GM21529 (cell line): ENCODE measurements around the gene MAN1C1.

ENCODE experiments used
- ATAC-seq: cut with Tn5 transposase; IDR thresholded peaks from one replicate; pipeline ENCODE4 v1.9.1; 2021; ENCODE audit not compliant: unreplicated experiment

Gene MAN1C1

DNA sequence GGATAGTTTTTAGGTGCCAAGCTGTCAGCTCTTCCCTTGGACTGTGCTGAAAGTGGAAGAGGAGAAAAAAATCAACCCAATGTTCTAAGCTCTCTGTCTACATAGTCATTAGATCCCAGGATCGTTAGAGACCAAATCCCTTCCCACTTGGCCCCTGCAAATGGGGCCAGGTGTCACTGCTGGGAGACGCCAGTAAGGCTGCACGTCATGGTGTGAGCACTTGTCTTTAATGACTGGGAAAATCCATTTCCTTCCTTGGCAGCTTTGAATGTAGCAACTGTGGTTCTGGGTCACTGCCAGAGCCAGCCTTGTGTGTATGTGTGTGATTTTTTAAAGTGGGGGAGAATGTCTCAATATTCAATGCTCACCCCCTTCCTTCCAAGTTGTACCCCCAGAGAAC lies 59.9 kb downstream of the MAN1C1 start:
- no peak for ATAC-seq

DNA sequence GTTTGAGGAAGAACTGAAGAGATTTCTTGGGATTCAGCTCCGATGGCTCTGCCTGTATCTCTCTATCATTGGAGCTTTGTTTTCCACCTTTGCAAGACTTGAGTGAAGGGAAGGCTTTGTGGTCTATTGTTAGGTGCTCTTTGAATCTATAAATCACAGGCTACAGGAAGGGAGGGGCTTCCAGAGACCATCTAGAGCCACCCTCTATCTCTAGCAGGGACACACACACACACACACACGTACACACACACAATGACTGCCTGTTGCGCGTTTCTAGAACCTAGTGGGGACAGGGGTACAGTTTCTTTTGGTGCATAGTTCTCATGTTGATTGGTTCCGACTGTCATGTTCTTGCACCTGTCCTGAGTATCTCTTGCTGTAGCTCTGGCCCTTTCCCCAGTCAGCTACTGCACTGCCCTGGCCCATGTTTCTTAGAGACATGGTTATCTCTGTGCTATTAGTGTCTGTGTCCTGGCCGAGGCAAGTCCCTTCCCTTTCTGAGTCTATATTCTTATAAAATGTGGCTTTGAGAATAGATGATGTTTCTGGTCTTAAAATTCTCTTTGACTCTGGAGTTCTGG lies 60.7 kb downstream of the MAN1C1 start:
- ATAC-seq, result no peak

DNA sequence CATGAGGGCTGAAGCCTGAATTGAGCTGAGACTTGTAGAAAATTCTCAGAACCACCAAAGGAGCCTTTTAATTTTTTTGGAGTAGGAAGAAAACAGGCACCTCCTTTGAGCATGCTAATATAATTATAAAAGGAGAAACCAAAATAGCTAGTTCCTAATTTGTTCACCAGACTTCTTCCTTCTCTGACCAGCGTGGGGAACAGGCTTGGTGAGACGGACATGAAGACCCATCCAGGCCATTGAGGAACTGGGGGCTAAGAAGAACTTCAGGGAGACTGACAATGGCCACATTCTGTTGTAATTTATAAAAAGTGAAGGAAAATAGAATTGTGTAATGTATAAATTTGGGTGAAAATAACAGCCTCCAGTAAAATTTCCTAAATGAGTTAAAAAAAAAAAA lies 62.6 kb downstream of the MAN1C1 start:
- no peak for ATAC-seq

DNA sequence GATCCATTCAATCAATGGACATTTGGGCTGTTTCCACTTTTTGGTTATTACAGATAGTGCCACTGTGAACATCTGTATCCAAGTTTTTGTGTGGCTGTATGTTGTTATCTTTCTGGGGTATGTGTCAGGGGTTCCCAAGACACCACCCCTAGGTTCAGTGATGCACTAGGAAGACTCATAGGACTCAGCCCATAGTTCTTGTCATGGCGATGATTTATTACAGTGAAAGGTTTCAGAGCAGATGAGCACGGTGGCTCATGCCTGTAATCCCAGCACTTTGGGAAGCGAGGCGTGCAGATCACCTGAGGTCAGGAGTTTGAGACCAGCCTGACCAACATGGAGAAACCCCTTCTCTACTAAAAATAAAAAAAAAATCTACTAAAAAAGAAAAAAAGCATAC lies 64.1 kb downstream of the MAN1C1 start:
- no peak for ATAC-seq

DNA sequence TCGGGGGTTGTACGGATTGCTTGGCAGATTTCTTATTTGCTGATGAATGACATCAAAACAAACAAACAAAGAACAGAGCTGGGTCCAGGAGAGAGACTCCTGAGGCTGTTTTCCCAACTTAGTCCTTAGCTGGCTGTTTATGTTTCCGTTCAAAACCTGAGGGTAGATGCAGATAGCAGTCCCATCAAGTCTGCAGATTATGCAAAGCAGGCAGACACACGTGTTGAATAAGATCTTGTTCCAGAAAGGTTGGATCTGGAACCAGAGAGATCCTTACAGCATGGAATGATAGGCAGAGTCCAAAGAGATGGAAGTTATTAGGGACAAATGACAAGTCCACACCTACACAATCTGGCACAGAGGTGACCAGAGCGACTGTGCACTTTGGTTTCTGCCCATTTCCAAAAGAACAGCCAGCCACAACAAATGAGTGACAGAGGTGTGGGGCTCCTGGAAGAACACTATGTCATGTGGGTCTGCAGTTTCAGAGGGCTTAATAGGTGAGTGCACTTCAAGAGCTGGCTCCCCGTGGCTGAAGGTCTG lies 65.5 kb downstream of the MAN1C1 start:
- ATAC-seq, result no peak

DNA sequence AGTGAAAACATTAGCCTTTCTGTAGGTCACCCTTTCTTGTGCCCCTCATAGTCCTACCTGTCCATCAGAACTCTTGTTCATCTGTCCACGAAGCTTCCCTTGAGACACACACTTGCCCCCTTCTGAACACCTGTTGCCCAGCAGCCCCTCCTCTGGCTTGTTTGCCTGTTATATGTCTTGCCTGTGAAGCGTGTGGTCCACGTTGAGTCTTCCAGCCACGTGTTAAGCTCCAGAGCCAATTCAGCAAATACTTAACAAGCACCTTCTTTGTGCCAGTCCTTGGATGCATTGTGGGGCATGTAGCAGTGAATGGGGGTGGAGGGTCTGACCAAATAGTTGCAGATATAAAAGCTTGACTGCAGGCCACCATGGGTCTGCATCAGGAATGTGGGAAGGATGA lies 66.6 kb downstream of the MAN1C1 start:
- ATAC-seq, result no peak

DNA sequence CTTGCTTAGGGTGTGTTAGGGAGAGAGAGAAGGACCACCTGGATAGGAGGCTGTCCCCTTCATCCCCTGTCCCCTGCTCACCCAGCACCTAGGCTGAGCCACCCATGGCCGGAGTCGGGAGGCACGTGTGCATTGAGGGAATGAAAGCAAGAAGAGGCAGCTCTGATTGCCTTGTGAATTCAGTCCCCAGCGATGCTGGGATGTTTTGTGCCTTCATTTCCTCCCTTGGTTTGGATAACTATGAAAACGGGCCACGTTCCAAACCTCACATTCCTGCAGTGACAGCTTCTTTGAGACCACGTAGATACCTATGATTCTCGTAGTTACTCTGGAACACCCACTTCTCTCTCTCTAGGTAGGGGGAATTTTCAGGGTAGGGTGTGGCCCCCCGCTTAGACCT lies 67.1 kb downstream of the MAN1C1 start:
- no peak for ATAC-seq

DNA sequence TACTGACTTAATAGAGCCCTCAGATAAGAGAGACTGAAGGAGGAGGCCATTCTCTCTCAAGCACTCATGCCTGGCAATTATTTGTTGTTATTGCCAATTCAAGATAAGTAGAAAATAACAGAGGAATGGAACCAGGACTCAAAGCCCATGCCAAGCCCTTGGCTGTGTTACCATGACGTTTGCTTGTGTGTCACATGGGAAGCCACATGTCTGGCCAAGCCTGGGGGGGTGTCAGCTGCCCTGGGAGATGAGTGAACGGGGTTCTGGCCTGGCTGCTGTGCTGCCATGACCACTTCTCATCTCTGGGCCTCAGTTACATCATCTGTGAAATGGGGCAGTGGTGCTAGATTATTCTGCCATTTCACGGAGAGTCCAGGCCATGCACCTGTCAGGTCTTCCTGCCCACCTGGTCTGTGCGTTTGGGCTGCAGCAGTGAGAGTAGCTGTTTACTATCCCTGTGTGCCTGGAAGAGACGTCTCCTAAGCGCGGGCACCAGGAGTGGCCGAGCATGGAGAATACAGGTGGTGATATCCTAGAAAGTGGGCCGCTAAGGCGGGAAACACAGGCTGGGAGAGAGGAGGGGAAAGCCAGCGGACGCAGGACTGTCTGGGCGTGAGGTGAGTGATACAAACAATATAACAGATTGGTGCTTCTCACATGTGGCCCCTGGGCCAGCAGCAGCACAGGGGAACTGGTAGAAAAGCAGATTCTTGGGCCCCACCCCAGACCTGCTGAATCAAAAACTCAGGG lies 67.8 kb downstream of the MAN1C1 start:
- ATAC-seq, result no peak

DNA sequence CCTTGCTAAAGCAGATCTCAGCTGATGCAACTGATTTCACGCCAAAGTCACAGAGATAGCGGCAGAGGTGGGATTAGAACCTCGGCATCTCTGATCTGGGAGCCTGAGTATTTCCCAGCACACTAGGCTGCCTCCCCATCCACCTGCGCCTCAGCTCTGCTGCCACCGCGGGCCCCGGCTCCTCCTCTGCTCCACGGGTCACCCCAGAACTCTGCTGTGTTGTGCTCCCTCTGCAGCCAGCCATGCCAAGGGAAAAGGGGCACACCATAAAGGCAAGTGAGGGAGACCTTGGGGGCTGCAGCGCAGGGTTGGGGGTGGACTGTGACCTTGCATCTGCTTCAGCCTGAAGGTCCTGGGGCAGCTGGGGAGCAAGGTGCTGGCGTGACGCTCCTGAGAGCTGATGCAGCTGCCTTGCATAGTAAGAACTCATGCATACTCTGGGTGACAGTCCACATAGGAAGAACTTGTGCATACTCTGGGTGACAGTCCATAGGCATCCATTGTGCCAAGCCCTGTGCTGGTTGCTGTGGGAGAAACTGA lies 68.7 kb downstream of the MAN1C1 start:
- ATAC-seq, result no peak

DNA sequence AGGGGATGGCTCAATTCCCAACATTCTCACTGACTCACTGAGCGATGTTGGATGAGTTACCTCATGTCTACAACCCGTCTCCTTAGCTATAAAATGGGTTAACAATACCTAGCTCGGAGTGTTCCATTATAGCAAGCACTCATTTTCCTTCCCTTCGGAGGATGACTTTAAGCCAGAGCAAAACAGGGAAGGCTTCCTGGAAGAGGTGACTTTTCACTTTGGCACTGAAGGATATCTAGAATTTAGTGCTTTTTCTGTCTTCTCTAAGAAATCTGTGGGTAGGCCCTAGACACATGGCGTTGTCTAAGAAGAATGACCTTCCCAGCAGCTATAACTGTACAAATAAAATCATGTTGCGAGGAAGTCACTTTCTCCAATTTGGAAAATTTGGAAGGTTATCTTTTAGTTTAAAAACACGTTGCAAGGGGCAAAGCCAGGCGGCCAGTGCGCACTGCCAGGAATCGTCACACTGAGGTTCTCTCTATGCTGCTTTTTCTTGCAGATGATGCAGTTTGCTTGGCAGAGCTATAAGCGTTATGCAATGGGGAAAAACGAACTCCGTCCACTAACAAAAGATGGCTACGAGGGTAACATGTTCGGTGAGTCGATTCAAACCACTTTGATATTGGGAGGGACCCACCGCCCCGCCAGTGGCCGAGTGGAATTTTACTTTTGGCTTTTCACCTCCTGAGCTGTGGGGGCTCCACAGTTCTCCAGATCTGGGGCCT lies 69.5 kb downstream of the MAN1C1 start:
- no peak for ATAC-seq

DNA sequence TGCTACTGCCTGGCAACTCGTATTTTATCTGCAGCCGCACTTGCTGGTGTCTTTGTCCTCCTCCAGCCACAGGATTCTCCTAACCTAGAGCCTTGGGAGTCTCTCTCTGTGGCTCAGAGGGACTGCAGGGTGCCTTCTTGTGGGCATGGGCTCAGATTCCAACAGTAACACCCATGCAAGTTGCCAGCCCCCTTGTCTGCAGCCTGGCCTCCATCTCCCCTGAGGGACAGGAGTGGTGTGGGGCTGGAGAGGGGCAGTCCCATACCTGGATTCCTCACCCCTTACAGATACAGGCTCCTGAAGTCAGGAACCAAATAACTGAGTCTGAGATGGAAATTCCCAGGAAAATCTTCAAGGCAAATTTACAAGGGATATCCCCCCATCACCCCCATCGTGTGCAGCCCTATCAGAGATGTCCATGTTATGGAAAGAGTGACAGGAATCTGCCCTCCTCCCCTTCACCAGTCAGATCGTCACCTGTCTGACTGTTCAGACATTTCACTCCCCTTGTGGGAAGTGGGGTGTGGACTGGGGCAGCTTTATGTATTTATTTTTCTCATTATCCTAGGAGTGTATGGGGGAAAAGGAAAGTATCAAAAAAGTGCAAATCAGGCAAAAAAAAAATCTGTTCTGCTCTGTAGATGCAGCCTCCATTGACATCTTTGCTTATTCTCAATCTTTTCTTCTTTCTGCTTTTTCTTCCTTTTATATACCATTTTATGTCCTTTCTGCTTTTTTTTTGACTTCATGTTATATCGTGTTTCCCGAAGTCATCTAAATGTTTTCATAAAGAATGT lies 70.8 kb downstream of the MAN1C1 start:
- no peak for ATAC-seq

DNA sequence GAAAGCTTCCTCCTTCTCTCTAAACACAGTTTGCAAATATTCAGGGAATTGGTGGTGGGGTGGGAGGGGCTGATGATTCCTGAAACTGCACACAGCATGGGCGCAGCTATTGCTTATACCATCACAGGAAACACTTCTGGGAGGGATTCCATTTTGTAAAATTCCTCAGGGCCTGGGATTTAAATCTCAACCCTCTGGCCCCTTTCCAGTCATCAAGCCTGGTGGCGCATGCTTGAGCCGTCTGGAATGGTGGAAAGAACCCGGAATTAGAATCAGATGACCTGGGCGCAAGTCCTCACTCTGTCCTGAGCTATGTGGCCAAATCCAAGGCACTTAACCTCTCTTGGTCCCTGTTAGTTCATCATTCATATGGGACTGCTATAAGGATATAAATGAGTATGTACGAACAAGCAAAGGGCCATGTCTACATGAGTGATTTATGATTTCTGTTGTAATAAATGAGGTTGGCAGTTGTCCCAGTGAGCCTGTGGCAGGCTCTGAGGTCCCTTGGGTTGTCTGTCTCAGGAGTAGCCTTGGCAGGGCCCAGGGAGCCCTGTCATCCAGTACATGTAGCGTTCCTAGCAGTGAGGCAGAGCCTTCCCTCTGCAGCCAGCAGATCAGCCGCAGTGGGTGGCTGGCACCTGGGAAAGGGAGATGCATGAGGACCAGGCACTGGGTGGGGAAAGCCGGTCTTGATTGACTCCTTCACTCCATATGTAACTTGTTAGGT lies 72.0 kb downstream of the MAN1C1 start:
- ATAC-seq, result no peak

DNA sequence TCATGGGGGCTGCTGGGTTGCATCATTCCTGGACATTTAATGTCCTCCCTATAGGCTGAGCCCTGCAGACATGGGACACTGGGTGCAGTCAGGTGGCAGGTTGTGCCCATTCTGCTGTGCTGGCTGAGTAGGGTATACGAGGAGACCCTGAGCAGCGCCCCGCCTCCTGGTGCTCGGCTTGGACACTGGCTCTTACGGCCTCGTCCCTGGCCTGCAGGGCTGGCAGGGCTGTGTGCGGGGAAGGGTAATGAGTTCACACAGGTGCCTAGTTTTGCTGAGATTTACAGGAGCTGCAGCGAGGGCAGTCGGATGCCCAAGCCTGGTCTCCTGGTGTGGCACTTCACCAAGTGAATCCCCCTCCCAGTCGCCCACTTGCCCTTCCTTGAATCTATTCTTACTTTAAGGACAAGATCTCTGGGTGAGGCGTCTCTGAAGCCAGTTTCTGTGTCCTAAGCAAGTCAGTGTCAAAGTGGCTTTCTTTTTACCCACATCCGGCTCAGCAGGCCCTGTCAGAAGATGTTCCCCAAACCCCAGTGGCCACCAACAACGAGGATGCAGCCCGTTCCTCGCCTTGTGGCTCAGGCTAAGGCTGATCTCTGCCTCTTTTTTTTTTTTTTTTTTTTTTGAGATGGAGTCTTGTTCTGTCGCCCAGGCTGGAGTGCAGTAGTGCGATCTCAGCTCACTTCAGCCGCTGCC lies 73.2 kb downstream of the MAN1C1 start:
- no peak for ATAC-seq

DNA sequence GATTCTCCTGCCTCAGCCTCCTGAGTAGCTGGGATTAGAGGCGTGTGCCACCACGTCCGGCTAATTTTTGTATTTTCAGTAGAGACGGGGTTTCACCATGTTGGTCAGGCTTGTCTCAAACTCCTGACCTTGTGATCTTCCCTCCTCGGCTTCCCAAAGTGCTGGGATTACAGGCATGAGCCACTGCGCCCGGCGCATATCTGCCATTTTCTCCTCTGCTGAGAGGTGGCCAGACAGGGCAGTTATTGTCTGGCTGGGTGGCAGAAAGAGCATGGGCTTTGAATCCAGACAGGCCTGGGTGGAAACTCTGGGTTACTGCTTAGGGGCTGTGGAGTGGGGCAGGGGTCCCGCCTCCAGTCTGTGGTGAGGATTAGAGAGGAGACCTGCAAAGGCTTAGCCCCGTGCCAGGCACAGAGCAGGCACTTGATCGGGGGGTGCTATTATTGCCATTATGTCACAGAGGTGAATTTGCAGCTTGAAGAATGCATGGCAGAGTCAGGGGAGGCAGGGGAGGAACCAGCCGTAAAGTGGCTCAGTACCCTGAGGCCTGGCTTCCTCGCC lies 73.9 kb downstream of the MAN1C1 start:
- ATAC-seq, result no peak

DNA sequence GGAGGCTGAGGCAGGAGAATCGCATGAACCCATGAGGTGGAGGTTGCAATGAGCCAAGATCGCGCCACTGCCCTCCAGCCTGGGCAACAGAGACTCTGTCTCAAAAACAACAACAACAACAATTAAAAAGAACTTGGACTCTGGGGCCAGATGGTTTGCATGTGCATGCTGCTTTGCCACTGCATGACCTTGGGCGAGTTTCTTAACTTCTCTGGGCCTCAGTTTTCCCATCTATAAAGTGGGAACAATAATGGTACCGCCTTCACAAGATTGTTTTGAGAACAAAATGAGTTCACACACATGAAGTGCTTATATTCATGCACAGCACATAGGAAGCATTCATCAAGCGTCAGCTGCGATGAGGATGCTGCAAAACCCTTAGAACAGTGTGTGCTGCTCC lies 74.6 kb downstream of the MAN1C1 start:
- ATAC-seq, result no peak

DNA sequence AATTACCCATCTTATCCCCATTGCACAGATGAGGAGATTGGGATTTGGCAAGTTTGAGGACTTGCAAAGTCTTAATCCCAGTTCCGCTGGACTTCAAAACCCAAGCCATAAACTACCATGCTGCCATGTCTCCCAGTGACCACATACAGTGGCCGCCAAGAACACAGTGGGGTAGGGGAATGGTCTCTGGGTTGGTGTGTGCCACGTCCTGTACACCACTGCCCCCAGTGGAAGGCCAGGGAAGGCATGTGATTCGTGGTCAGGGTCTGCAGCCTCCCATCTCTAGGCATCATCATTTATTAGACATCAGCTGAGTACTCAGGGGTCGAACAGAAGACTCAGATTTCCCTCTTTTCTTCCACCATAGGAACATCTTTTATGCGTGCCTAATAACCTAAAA lies 76.0 kb downstream of the MAN1C1 start:
- no peak for ATAC-seq

DNA sequence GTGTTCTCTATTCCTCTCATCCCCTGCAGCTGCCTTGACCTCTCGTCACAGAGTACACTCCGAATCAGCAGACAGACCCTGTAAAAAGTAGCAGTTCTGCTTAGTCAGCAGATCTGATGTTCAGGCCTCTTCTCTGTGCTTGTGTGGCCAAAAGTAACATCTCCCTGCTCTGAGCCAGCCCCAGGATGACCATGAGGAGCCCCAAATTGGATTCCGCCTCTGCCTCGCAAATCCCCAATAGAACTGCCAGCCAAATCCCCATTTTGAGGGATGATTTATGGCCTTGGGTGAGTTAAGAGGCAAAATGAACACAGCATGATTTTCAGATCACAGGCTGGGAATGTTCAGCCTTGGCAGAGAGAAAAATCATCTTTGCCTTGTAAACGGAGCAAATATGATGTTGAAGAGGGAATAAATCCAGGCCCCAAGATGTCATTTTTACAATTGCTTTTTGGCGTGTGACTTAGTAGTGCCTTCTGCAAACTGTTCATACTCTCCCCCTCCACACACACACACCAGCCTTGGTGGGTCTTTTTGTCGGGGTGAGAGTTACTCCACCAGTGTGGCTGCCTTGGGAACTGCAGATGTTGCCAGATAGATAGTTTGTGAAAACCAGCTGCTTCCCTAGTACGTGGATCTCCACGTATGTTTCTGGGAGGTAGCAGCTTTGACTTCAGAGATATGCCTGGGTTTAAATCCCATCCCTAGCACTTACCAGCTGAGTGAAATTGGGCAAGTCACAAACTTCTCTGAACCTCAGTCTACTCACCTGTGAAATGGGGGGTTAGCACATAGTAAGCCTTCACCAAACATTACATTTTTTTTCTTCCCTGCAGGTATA lies 77.8 kb downstream of the MAN1C1 start:
- ATAC-seq, result no peak

DNA sequence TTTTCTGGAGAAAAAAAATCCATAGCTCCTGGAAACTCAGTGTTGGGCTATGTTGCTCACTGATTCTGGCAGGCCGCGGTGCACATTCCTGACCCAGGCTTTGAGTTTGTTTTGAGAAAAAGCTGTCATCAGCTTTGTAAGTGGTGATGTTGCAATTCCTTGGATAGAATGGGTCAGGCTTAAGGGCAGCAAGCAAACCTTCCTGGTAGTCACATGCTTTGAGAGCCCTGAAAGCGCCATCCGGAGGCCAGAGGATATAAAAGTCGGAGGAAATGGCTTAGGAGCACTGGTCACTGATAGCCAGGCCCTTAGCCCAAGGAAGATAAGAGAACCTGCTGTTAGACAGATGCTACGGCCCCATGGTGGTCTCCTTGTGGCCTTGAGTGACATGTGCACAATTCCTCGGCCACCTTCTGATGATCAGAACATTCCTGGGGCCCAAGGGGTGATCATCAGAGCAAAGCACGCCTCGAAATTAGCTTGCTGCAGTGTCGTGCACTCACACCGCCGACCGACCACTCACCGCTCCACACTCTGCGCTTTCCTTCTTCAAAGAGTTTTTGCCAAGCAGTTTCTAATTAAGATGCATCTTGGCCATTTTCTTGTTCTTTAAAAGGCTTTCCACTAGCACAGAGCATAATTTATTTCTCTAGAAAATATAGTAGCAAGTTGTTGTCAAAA lies 78.6 kb downstream of the MAN1C1 start:
- ATAC-seq, result no peak
